HepG2 (cell line): ENCODE results near the gene OPRD1. TPM values are rescaled to one million over a fixed set of nuclear protein-coding genes. Genes with fewer than 3 reads are reported as not detected.

ENCODE experiments used
- AKAP8 ChIP-seq: sonication (generic); formaldehyde crosslinking; IDR thresholded peaks from 2 replicates; pipeline ENCODE4 v1.5.1; 2020; ENCODE audit warnings: mild to moderate bottlenecking, missing genetic modification reagents
- ESRRA ChIP-seq: sonication (generic); formaldehyde crosslinking; IDR thresholded peaks from 2 replicates; pipeline ENCODE4 v1.5.1; 2020; ENCODE audit warnings: mild to moderate bottlenecking, low read depth, missing genetic modification reagents
- KLF6 ChIP-seq: IDR thresholded peaks from 2 replicates; pipeline ENCODE4 v1.8.0; 2016; ENCODE audit warnings: missing biosample characterization, missing genetic modification reagents
- KMT2B ChIP-seq: IDR thresholded peaks from 2 replicates; pipeline ENCODE4 v1.6.1; 2016; ENCODE audit warnings: missing genetic modification reagents, missing compliant biosample characterization
- MAZ ChIP-seq, 2 experiments: sonication (generic) in 1 of 2; formaldehyde crosslinking in 1 of 2; IDR thresholded peaks; 2 replicates each; pipeline versions ENCODE4 v1.5.0 to v1.6.1; 2012 to 2020; ENCODE audit warnings: low read depth in 2 of 2, mild to moderate bottlenecking in 2 of 2, borderline replicate concordance in 1 of 2, improper control_type of control experiment in 1 of 2, low read length in 1 of 2, missing genetic modification reagents in 1 of 2, moderate library complexity in 1 of 2
- PHF8 ChIP-seq: sonication (generic); formaldehyde crosslinking; IDR thresholded peaks from 2 replicates; pipeline ENCODE4 v1.5.0; 2020; ENCODE audit warnings: missing genetic modification reagents
- SKI ChIP-seq: fragments of 450-650 bp; IDR thresholded peaks from one replicate; pipeline ENCODE4 v1.6.1; 2018; ENCODE audit warnings: mild to moderate bottlenecking; ENCODE audit not compliant: partially characterized antibody
- SP140L ChIP-seq: sonication (generic); formaldehyde crosslinking; IDR thresholded peaks from 2 replicates; pipeline ENCODE4 v1.4.0; 2020; ENCODE audit warnings: missing genetic modification reagents, borderline replicate concordance
- TEF ChIP-seq: sonication (generic); formaldehyde crosslinking; IDR thresholded peaks from 2 replicates; pipeline ENCODE4 v1.5.0; 2020; ENCODE audit warnings: missing genetic modification reagents
- YEATS2 ChIP-seq: sonication (generic); formaldehyde crosslinking; IDR thresholded peaks from 2 replicates; pipeline ENCODE4 v1.4.0; 2020; ENCODE audit warnings: missing genetic modification reagents, borderline replicate concordance
- YEATS4 ChIP-seq: sonication (generic); formaldehyde crosslinking; IDR thresholded peaks from 2 replicates; pipeline ENCODE4 v1.4.0; 2020; ENCODE audit warnings: missing genetic modification reagents, borderline replicate concordance
- ZMYM3 ChIP-seq: sonication (generic); formaldehyde crosslinking; IDR thresholded peaks from 2 replicates; pipeline ENCODE4 v1.5.1; 2020; ENCODE audit warnings: mild to moderate bottlenecking, missing genetic modification reagents
- ZNF138 ChIP-seq: sonication (generic); formaldehyde crosslinking; IDR thresholded peaks from 2 replicates; pipeline ENCODE4 v1.5.0; 2020; ENCODE audit warnings: mild to moderate bottlenecking, low read depth, missing genetic modification reagents
- ZNF224 ChIP-seq: sonication (generic); formaldehyde crosslinking; IDR thresholded peaks from 2 replicates; pipeline ENCODE4 v1.5.0; 2020; ENCODE audit warnings: mild to moderate bottlenecking, missing genetic modification reagents
- ZNF335 ChIP-seq: sonication (generic); formaldehyde crosslinking; IDR thresholded peaks from 2 replicates; pipeline ENCODE4 v1.4.0; 2020; ENCODE audit warnings: missing genetic modification reagents
- ZNF431 ChIP-seq: sonication (generic); formaldehyde crosslinking; IDR thresholded peaks from 2 replicates; pipeline ENCODE4 v1.9.0; 2022; ENCODE audit warnings: missing genetic modification reagents, low read depth, mild to moderate bottlenecking, borderline replicate concordance
- ZNF563 ChIP-seq: sonication (generic); formaldehyde crosslinking; IDR thresholded peaks from 2 replicates; pipeline ENCODE4 v1.8.0; 2022; ENCODE audit warnings: mild to moderate bottlenecking, moderate library complexity, missing genetic modification reagents
- ZNF772 ChIP-seq: sonication (generic); formaldehyde crosslinking; IDR thresholded peaks from 2 replicates; pipeline ENCODE4 v1.5.0; 2020; ENCODE audit warnings: mild to moderate bottlenecking, missing genetic modification reagents
- ZNF773 ChIP-seq: sonication (generic); formaldehyde crosslinking; IDR thresholded peaks from 2 replicates; pipeline ENCODE4 v1.4.0; 2020; ENCODE audit warnings: missing genetic modification reagents, borderline replicate concordance
- ZNF790 ChIP-seq: sonication (generic); formaldehyde crosslinking; IDR thresholded peaks from 2 replicates; pipeline ENCODE4 v1.8.0; 2022; ENCODE audit warnings: missing genetic modification reagents, mild to moderate bottlenecking, borderline replicate concordance
- polyA plus RNA-seq, 8 experiments: library from polyadenylated mRNA; depleted of rRNA in 3 of 8; stranded (reverse) in 7 of 8; unstranded in 1 of 8; fragments of >200 nt; fragmentation: Illumina TruSeq in 4 of 8; extraction: Trizol in 4 of 8; gene quantifications; 2 replicates each; pipeline versions ENCODE4 v1.2.1 to v1.2.3, GENCODE V29; 2011 to 2016; ENCODE audit warnings: low read depth in 4 of 8, missing spikeins in 1 of 8, mixed read lengths in 1 of 8; ENCODE audit not compliant: insufficient read depth in 1 of 8
- total RNA-seq, 5 experiments: library from RNA; depleted of rRNA; stranded (reverse); fragments of >200 nt; fragmentation: Illumina TruSeq; extraction: Trizol; gene quantifications; 2 replicates each; pipeline ENCODE4 v1.2.3, GENCODE V29; 2016; ENCODE audit warnings: low read depth in 1 of 5
- TF ChIP-seq, protein P1 (sequence below), 2 experiments: fragments of 450-650 bp in 1 of 2; sonication (generic) in 1 of 2; formaldehyde crosslinking; IDR thresholded peaks; 2 replicates each; pipeline versions ENCODE4 v1.5.0 to v1.8.0; 2020 to 2022; ENCODE audit warnings: mild to moderate bottlenecking in 1 of 2, missing genetic modification reagents in 1 of 2
- TF ChIP-seq, protein P2 (sequence below): sonication (generic); formaldehyde crosslinking; IDR thresholded peaks from 2 replicates; pipeline ENCODE4 v1.4.0; 2020; ENCODE audit warnings: mild to moderate bottlenecking, missing genetic modification reagents
- TF ChIP-seq, protein P3 (sequence below): sonication (generic); formaldehyde crosslinking; IDR thresholded peaks from 2 replicates; pipeline ENCODE4 v1.4.0; 2020; ENCODE audit warnings: missing genetic modification reagents

OPRD1 gene
- total and polyA plus RNA-seq, 2 of the 13 experiments (the other 11 are each of a cell fraction or from before 2014, with no cell fraction given), result 0.02 to 0.03 TPM

GRCh38 chr1:28914228-28915030 lies 102.5 kb downstream of the OPRD1 start, which contains the start of gene EPB41 (continued):
- TF ChIP-seq YEATS4 (CRISPR knock-in tag) (peak; percentile 68), YEATS2 (no peak), ZNF224 (CRISPR knock-in tag) (no peak), ZNF431 (CRISPR knock-in tag) (0 out of 2 replicates have a peak, but pooled peaks have one; percentile 30), PHF8 (CRISPR knock-in tag) (peak; percentile 58), ZNF790 (CRISPR knock-in tag) (peak; percentile 12; the same call in 1 of the 2 replicates), SP140L (CRISPR knock-in tag) (no peak), AKAP8 (CRISPR knock-in tag) (no peak), ZNF772 (no peak; the same call in 1 of the 2 replicates), ZNF138 (CRISPR knock-in tag) (peak; percentile 6; the same call in 1 of the 2 replicates), ZMYM3 (CRISPR knock-in tag) (no peak), KLF6 (CRISPR knock-in tag) (no peak), ZNF773 (CRISPR knock-in tag) (peak; percentile 32; the same call in 1 of the 2 replicates), KMT2B (peak; percentile 6; the same call in 1 of the 2 replicates), MAZ (IDR thresholded peaks at IDR 0.05; ENCODE audit: borderline replicate concordance, low read depth, low read length) (peak; percentile 68), MAZ (CRISPR knock-in tag; IDR thresholded peaks at IDR 0.05; ENCODE audit: low read depth) (peak; percentile 70; the same call in 1 of the 2 replicates), SKI (peak; percentile 47), ESRRA (CRISPR knock-in tag) (peak; percentile 57; the same call in 1 of the 2 replicates), ZNF563 (peak; percentile 45; the same call in 1 of the 2 replicates), ZNF335 (CRISPR knock-in tag) (no peak), TEF (CRISPR knock-in tag) (no peak)
- TF ChIP-seq, protein P1, sequence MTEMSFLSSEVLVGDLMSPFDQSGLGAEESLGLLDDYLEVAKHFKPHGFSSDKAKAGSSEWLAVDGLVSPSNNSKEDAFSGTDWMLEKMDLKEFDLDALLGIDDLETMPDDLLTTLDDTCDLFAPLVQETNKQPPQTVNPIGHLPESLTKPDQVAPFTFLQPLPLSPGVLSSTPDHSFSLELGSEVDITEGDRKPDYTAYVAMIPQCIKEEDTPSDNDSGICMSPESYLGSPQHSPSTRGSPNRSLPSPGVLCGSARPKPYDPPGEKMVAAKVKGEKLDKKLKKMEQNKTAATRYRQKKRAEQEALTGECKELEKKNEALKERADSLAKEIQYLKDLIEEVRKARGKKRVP (CRISPR knock-in tag; IDR thresholded peaks at IDR 0.05), result no peak
- TF ChIP-seq, protein P2, sequence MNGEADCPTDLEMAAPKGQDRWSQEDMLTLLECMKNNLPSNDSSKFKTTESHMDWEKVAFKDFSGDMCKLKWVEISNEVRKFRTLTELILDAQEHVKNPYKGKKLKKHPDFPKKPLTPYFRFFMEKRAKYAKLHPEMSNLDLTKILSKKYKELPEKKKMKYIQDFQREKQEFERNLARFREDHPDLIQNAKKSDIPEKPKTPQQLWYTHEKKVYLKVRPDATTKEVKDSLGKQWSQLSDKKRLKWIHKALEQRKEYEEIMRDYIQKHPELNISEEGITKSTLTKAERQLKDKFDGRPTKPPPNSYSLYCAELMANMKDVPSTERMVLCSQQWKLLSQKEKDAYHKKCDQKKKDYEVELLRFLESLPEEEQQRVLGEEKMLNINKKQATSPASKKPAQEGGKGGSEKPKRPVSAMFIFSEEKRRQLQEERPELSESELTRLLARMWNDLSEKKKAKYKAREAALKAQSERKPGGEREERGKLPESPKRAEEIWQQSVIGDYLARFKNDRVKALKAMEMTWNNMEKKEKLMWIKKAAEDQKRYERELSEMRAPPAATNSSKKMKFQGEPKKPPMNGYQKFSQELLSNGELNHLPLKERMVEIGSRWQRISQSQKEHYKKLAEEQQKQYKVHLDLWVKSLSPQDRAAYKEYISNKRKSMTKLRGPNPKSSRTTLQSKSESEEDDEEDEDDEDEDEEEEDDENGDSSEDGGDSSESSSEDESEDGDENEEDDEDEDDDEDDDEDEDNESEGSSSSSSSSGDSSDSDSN (CRISPR knock-in tag), result peak; percentile 71; the same call in 1 of the 2 replicates
- TF ChIP-seq, protein P3, sequence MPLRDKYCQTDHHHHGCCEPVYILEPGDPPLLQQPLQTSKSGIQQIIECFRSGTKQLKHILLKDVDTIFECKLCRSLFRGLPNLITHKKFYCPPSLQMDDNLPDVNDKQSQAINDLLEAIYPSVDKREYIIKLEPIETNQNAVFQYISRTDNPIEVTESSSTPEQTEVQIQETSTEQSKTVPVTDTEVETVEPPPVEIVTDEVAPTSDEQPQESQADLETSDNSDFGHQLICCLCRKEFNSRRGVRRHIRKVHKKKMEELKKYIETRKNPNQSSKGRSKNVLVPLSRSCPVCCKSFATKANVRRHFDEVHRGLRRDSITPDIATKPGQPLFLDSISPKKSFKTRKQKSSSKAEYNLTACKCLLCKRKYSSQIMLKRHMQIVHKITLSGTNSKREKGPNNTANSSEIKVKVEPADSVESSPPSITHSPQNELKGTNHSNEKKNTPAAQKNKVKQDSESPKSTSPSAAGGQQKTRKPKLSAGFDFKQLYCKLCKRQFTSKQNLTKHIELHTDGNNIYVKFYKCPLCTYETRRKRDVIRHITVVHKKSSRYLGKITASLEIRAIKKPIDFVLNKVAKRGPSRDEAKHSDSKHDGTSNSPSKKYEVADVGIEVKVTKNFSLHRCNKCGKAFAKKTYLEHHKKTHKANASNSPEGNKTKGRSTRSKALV (CRISPR knock-in tag), result 0 out of 2 replicates have a peak, but pooled peaks have one; percentile 10
